C1 segment of cervical spinal cord (tissue), 14 donors: ENCODE data around the gene ACTR3C.
"Not testable (repeated sequence)": the region's sequence is repeated elsewhere in the genome, so short reads cannot be mapped to it uniquely, and the experiment has no call there.

Experiments
- DNase-seq, 14 donors: peaks; one replicate each; lab custom pipeline; 2025; lab: John Stamatoyannopoulos, UW

The ACTR3C gene

DNA sequence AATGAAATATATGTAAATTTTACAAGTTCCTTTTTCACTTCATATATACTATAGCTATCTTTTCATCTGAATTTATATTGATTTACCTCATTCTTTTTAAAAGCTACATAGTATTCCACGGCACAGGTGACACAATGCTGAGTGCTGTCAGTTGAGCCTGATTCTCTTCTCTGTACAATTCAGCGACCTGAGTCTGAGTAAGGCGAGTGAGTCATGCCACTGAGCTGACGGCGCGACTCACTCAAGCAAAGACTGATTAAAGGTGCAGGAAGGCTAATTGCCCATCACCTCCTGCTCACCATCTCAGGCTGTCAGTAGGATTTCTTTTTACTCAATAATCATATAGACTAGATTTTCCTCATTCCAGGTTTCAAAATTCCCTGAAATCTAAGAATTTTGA, 39.7 kb downstream of the ACTR3C start:
- DNase-seq: not testable (repeated sequence)

DNA sequence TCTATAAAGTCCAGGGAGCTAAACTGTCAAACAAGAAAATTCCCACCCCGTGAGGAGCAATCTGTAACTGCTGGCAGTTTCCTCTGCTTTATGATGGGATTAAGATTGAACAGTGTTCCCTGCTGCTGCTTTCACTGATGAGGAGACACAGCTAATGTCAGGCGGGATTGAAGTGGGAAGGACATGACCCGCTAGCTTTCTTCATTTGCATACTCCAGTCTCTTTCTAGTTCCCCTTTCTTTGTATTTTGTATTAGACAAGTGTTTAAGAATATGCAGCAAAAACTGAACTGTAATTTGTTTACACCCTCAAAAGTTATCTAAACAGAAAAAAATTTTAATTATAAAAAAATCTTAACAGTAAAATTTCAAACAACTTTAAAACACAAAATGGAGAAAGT, 40.2 kb downstream of the ACTR3C start:
- not testable (repeated sequence) for DNase-seq

DNA sequence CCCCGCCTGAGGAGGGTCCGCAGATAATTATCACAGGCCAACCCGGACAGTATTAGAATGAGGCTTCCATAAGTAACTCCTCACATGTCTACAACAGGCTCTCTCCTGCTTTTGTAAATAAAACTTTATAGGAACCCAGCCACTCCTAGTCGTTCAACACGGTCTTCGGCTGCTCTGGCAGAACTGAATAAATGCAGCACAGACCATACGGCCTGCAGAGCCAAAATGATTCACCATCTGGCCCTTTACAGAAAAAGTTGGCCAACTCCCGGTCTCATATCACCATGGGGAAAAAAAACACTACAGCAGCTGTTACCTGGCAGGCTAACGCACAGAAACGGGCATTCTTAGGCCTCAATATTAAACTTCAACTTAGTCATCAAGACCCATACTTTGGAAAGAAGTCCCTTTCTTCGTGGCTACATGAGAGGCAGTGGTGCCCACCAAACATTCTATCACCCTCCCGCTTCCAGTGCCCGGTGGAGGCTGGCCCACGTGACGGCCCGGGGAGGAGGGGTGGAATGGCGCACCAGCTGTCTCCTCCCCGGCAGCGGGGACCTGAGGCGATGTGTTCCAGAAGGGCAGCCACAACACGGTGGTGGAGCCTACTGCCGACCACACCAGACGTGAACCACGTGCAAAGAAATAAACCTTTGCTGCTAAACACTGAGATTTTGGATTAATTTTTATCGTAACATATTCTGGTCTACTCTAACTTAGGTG, 41.5 kb downstream of the ACTR3C start:
- not testable (repeated sequence) for DNase-seq

DNA sequence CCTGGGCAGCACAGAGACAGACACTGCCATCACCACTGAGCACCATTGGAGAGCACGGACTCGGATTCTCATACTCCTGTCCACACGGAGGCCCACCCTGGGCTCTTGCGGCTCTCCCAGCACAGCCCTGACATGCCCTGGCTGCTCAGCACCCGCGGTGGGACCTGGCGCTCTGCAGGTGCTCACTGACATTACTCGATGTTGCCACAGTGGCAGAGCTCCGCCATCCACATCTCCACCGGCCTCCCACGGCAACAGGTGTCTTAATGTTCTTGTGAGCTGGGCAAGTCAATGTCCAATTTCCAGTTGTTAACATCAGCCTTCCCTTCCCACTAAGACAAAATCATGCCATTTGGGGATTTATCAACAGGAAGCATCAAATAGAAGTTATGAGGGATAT, 45.0 kb downstream of the ACTR3C start:
- DNase-seq: not testable (repeated sequence)

DNA sequence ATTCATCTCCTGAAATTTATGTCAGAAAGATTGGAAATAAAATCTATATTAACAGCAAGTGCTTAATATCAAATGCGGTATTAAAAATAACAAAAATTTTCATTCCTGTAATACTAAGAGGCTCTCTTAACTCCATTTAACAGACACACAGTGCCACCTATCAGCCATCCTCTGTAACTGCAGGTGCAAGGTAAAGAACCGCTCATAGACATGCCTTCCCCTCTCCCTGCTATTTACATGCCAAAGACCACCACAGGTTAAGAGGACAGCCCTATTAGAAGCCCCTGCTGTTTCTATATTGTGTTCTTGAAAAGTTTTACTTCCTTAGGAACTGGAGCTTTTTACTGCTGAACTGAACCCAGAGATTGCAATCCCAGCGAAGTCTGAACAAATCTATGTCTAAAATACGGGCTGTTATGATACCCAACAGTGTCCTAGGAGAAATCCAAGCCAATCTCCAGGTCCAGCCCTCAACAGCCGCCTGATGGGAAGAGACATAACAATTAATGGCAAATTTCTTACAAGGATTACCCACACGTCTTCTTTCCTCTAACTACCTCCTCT, 47.1 kb downstream of the ACTR3C start:
- peak in 1 of 14 donors; percentile 22 for DNase-seq

DNA sequence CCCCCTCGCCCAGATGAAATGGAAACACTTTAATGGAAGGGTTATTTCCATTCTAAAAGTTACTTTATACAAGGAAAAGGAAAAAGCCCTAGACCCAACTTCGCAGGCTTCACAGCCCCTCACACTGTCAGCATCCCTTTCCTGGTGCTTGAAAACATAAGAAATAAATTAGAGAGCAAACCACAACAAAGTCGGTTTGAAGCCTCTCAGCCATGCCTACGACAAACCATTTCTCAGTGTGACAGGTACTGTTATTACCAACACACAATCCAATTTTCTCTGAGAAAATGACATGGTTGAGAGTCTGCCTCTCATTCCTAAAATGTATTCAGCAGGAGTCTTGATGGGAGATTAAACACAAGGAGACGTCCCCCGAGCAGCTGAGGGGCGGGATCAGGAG, 51.4 kb downstream of the ACTR3C start:
- not testable (repeated sequence) for DNase-seq

DNA sequence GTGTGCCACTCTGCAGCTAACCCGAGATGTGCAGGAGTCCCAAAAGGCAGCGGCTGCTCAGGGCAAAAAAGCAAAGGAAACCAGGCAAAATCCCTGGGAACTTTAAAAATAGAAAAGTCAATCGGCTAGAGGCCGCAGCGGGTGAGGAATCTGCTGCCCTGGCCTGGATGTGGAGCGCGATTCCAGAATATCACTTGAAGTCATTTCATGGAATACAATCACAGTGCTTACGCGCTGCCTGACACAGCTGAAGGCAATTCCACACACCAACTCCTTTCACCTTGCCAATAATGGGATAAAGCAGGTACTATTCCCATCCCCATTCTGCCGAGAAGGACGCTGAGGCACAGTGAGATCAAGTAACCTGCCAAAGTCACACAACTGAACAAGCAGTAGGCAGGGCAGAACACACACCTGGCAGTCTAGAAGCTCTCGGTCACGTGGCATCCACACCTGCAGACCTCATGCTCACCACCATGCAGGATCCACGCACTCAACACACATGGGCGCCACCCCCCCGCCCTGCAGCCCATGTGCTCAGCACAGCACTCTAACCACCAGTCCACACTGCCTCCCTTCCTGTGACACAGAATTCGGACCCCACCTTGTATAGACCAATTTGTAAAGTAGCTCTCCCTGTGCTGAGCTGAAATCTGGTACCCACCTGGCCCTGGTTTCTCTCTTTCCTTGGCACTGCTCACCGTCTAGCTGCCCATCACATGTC, 53.1 kb downstream of the ACTR3C start:
- DNase-seq: not testable (repeated sequence)

DNA sequence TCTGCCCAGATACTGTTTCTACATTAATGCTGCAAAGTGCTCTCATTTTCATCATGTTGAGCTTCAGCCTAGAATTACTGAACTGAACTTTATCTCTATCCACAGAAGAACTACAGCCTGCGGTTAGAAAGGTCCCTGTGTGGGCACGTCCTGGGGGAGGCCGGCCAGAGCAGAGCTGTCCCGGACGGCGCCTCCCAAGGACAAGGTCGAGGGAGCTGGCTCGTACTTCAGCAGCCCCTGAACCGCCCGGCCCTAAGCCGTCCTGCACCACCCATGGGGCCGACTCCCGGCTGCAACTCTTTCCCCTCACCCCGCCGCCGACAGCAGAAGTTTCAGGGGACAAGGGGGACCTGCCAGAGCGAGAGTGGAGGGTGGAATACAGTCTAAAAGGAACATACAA, 54.5 kb downstream of the ACTR3C start:
- DNase-seq: not testable (repeated sequence)

DNA sequence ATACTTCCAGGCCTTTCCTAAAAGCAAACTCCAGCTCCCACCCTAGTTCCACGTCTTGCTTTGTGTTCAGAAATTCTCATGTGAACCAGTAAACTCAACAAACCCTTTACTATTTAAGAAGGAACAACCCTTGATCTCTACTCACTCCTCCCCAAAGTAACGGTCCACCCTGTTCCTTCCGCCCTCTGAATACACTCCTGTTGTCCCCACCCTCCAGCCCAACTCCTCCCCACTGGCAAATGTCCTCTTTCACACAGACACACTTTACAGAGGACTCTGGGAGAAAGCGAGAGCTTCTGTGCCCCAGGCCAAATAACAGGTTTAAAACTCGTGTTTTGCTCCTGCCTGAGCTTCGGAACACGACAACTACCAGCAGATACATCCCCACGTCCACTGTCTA, 55.1 kb downstream of the ACTR3C start:
- DNase-seq: not testable (repeated sequence)

DNA sequence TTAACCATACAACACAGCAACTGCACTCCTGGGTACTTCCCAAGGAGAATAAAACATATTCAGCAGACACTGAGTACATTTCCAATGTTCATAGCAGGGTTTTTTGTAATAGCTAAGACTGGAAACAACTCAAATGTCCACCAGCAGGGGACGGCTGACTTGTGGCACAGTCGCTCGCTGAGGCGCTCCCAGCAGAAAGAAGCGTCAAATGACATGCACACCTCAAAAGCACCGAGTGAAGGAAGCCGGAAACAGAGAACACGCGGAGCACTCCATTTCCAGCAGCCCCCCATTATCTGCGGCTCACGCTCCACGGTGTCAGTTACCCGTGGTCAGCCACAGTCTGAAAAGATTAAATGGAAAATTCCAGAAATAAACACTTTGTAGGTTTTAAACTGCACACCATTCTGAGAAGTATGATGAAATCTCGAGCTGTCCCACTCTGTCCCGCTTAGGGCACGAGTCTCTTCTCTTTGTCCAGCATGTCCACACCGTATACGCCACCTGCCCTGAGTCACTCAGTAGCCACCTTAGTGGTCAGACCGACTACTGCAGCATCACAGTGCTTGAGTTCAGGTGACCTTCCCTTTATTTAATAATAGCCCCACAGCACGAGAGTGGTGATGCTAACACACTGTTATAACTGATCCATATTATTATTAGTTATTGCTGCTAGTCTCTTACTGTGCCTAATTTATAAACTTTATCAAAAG, 56.2 kb downstream of the ACTR3C start:
- not testable (repeated sequence) for DNase-seq

DNA sequence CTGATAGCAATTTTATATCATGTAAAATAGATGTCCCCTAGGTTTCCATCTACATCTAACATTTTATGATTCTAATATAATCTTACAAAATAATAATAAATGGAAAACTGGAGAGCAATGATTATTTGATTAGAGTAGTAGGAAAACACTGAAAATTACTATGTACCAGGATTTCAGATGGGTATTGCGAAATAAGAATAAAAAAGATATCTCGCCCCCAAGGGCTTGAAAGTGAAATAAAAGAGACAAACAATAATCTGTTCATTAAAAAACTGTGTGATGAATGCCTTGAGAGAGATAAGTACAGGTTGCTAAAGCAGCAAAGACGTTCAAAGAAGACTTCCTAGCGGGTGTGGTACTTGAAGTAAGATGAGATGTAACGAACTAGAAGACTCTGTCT, 60.7 kb downstream of the ACTR3C start:
- DNase-seq: not testable (repeated sequence)

DNA sequence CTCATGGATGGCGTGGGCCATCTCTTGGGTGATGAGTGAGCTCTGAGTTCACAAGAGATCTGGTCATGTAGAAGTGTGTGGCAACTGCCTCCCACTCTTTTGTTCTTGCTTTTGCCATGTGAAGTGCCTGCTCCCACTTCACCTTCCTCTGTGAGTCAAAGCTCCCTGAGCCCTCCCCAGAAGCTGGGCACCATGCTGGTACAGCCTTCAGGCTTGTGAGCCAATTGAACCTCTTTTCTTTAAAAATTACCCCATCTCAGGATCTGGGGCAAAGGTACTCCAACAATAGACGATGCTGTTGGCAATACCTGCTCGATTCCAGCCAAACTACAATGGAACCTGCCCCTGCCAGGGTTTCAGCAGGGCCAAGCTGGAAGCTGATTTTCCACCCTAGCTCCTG, 75.6 kb downstream of the ACTR3C start:
- not testable (repeated sequence) for DNase-seq

DNA sequence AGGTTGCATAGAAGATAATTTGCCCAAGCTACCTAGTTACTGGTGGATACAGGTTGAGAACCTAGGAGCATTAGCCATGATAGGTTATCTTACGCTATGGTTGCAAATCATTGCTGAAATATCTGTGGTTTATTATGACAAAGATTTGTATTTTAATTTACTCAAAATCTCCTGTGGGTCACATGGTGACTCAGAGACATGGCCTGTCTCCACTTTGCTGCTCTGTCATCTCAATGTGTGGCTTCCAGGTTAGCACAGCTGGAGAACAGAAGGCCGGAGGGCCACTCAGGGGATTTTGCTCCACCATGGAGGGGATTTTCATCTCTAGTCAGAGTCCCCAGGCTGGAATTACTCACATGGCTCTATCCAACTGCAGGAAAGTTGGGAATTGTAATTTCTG, 78.1 kb downstream of the ACTR3C start:
- not testable (repeated sequence) for DNase-seq

DNA sequence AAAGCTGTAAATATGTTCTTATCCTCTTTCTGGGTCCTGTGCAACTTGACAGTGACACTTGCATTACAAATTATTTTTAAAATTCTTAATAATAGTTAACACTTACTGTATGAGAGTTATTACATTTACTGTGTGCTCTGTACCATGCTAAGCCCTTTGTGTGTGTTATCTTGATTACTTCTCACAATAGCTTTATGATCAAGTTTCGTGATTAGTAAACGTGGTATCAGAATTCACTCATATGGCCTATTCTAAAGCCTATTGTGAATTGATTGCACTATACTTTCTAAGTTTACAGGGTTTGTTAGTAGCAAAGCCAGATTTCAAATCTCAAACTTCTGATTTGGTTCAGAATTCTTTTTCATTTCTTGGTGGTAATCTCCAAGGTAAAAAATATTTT, 80.4 kb downstream of the ACTR3C start:
- DNase-seq: not testable (repeated sequence)

DNA sequence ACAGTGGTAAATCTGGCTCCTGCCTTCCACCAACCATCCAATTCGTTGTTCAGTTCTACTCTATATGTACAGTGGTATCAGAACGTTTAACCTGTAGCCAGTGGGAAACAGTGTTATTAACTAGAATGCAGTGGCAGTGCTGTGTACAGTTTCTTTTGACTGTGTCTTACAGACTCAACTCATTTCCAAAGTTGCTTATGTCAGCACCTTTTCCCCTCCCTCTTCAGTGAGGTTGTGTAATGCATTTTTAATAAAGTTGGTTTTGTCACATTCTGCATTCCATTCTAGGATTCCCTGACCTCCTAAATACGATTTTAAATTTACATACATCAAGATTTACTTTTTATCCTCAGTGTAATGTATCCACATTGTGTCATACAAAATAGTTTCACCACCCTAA, 97.9 kb downstream of the ACTR3C start:
- not testable (repeated sequence) for DNase-seq

DNA sequence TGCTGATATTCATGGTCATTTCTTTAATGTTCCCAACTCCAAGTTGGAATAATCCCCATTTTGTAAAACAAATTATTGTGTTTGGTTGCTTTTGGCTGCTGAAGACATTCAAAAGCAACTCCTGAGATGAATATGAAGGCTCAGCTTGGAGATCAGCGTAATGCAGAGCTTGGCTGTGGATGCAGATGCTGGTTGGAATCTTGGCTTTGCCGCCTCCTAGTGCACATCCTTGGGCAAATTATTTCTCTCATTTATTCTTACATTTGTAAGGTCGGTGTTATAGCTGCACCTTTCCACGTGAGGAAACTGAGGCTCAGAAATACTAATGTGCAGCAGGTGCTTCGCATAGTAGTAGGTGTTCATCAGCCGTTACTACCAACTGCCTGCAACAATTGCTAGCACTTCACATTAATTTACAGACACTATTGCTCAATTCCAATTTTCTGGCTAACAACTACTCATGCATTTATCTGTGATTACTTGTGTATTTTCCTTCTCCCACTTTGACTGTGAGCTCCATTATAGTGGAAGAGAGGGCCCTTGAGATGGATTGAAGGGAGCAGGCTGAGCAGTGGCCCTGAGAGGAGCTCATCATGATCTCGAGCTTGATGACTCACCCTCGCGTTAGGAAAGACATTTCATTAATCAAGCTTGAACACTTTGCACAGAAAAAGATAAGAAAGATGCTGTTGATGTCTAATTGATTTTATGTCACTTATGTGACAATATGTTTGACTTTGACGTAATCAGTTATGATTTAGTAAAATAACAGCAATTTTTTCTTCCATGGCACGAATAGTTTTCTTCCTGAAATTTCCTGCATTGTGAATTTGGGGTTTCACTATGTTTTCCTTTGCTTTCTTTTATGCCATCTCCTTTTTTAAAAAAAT, 101.0 kb downstream of the ACTR3C start:
- not testable (repeated sequence) for DNase-seq

DNA sequence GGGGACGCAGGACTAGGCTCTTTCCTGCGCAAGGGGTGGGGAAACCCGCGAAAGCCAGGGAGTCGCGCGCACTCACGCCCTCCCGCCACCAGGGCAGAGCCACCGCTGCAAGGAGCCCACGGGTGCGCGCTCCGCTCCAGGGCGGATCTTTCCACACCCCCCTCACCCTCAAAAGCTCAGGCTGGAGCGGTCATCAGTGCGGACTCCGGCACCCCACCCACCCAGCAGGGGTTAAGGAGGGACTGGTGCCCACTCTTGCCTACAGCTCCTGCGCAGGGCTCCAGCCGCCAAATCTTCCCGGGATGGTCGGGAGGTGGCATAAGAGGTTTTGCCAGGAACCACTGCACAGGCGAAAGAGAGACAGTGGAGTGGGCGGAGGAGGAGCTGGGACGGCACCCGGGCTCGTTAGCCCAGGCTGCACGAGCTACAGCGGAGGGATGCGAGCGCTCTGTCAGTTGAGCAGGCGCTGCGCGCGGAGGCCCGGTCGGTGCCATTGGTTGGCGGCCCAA, 102.6 kb downstream of the ACTR3C start:
- peak in 3 of 14 donors; percentile 6 to 55 (median 34) for DNase-seq

DNA sequence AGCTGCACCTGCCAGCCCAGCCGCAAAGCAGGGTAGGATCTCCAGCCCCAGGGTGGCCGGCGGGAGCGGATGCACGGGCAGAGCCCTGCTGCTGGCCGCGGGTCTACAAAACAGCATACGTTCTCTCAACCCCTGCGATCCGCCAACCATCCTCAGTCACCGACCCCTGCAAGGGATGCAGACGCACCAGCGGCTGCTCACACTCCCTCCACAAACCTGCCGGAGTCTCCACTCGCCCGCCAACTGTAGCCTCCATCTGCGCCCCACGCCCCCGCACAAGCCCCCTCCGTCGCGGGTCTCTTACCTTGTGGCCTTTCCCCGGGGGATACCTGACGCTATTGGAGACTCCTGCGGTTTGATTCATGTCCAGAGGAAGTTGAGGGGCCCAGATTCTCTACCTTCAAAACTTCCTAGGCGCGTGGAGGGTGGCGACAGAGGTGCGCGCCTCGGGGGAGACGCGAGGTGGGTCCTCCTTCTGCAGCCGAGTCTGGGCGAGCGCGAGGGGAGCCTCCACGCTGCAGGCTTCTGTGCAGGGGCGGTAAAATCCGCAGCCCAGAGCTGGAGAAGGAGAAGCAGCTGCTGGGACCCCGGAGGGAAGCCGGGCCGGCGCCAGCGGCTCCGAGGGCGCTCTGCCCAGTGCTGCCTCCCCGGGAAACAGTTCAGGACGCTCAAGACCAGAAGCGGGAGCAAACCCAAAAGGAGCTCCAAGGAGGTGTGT, 103.2 kb downstream of the ACTR3C start:
- not testable (repeated sequence) for DNase-seq

DNA sequence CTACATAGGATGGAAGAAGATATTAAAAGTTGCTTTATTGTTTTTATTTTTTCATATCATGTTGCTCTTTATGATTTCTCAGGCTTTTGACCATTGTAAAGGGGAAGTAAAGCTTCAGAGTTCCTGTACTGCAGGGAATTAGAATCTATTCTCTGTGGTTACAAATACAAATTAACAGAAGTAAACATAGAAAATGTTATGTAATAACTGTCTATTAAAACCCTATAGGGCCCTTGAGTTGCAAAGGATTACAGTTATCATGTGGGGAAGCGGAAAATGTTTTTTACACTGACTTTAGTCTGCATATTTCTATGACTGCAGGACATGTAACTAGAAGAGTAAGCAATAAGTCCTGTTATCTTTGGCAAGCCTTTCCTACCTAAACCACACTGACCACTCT, 116.5 kb downstream of the ACTR3C start:
- not testable (repeated sequence) for DNase-seq

DNA sequence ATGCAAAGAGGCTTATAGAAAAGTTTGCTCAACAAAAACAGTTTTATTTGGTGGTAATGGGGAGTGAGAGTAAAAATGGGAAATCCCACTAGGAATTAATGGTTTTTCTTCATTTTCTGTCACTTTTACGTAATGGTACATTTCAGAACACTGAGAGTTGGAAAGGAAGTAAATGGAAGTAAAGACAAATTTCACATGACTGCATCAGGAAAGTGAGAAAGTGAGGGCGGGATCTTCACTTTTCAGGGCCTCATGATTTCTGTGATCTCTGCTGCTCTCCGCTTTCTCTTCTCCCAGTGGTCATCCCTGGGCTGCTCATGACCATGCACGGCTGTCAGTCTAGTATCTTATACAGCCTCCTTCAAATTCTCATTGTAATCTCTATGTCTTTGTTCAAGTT, 117.5 kb downstream of the ACTR3C start:
- not testable (repeated sequence) for DNase-seq
